KMS-11 (cell line): ENCODE data around the gene TIMD4.

ENCODE experiments used
- H2AFZ ChIP-seq: fragments of 200-600 bp; sonication (generic); 2 replicates; pipeline ENCODE4 v1.6.1; 2016; ENCODE audit warnings: antibody characterized with exemption, mixed run types, low read depth
- H3K27ac ChIP-seq: fragments of 200-600 bp; sonication (generic); 2 replicates; pipeline ENCODE4 v1.6.1; 2016; ENCODE audit warnings: mild to moderate bottlenecking, mixed run types
- H3K27me3 ChIP-seq: fragments of 200-600 bp; sonication (generic); 2 replicates; pipeline ENCODE4 v1.6.1; 2017; ENCODE audit warnings: mild to moderate bottlenecking, low read depth, mixed run types, moderate library complexity; ENCODE audit not compliant: insufficient read depth
- H3K36me3 ChIP-seq: fragments of 200-600 bp; sonication (generic); 2 replicates; pipeline ENCODE4 v1.6.1; 2017; ENCODE audit warnings: mild to moderate bottlenecking, mixed run types; ENCODE audit not compliant: insufficient read depth
- H3K4me1 ChIP-seq: fragments of 200-600 bp; sonication (generic); 2 replicates; pipeline ENCODE4 v1.6.1; 2016; ENCODE audit warnings: mild to moderate bottlenecking, low read depth, mixed run types; ENCODE audit not compliant: poor library complexity, severe bottlenecking
- H3K4me2 ChIP-seq: fragments of 200-600 bp; sonication (generic); 2 replicates; pipeline ENCODE4 v1.7.0; 2016; ENCODE audit warnings: mild to moderate bottlenecking, mixed run types
- H3K4me3 ChIP-seq: fragments of 200-600 bp; sonication (generic); IDR thresholded peaks from 2 replicates; pipeline ENCODE4 v1.6.1; 2017; ENCODE audit warnings: low read depth, low read length, mixed read lengths; ENCODE audit not compliant: insufficient read depth
- H3K79me2 ChIP-seq: fragments of 200-600 bp; sonication (generic); 2 replicates; pipeline ENCODE4 v1.6.1; 2016; ENCODE audit warnings: low read depth, mixed run types; ENCODE audit not compliant: insufficient read depth
- H3K9ac ChIP-seq: fragments of 200-600 bp; sonication (generic); 2 replicates; pipeline ENCODE4 v1.6.1; 2016; ENCODE audit warnings: mild to moderate bottlenecking, mixed run types
- H4K20me1 ChIP-seq: fragments of 200-600 bp; sonication (generic); 2 replicates; pipeline ENCODE4 v1.6.1; 2016; ENCODE audit warnings: mild to moderate bottlenecking, mixed run types; ENCODE audit not compliant: insufficient read depth
- CTCF ChIP-seq: fragments of 200-600 bp; sonication (generic); conservative IDR thresholded peaks from 2 replicates; pipeline ENCODE4 v1.6.1; 2017; ENCODE audit warnings: low read depth, mild to moderate bottlenecking, antibody characterized with exemption, low read length, moderate library complexity, mixed read lengths

TIMD4 gene

GRCh38 chr5:156984064-156984463 lies 21.0 kb upstream of the TIMD4 start:
- H4K20me1 ChIP-seq: no peaks in the 10 kb centered on the region
- TF ChIP-seq CTCF: no peak
- H3K36me3 ChIP-seq: no peaks in the 10 kb centered on the region
- no peak overlapping the region for H3K9ac ChIP-seq
- no peaks in the 10 kb centered on the region for H3K79me2 ChIP-seq
- H3K27me3 ChIP-seq: no peaks in the 10 kb centered on the region
- H3K4me3 ChIP-seq: no peak overlapping the region
- no peak overlapping the region for H2AFZ ChIP-seq
- H3K27ac ChIP-seq: no peak overlapping the region
- no peak overlapping the region for H3K4me2 ChIP-seq
- no peaks in the 10 kb centered on the region for H3K4me1 ChIP-seq

GRCh38 chr5:156981481-156981880 lies 18.5 kb upstream of the TIMD4 start:
- Histone ChIP-seq H3K4me1 (no peaks in the 10 kb centered on the region), H3K4me2 (no peak overlapping the region), H3K9ac (no peak overlapping the region), H3K4me3 (no peak overlapping the region), H2AFZ (no peak overlapping the region), H3K27ac (no peak overlapping the region), H3K36me3 (no peaks in the 10 kb centered on the region), H4K20me1 (no peaks in the 10 kb centered on the region), H3K27me3 (no peaks in the 10 kb centered on the region), H3K79me2 (no peaks in the 10 kb centered on the region)
- no peak for TF ChIP-seq CTCF

GRCh38 chr5:156974328-156974727 lies 11.3 kb upstream of the TIMD4 start:
- no peak overlapping the region for H3K4me3 ChIP-seq

GRCh38 chr5:156971848-156972525 lies 9.0 kb upstream of the TIMD4 start:
- no peaks in the 10 kb centered on the region for H3K36me3 ChIP-seq
- no peaks in the 10 kb centered on the region for H4K20me1 ChIP-seq
- no peaks in the 10 kb centered on the region for H3K79me2 ChIP-seq
- no peak overlapping the region for H3K4me3 ChIP-seq
- H3K4me1 ChIP-seq: no peaks in the 10 kb centered on the region
- H3K9ac ChIP-seq: no peak overlapping the region
- no peaks in the 10 kb centered on the region for H3K27me3 ChIP-seq
- H2AFZ ChIP-seq: no peak overlapping the region
- H3K4me2 ChIP-seq: no peak overlapping the region
- TF ChIP-seq CTCF: no peak
- H3K27ac ChIP-seq: no peak overlapping the region

More at GRCh38 chr5:156974328-156974727, 11.3 kb upstream of the TIMD4 start:
- H3K4me1 ChIP-seq: no peaks in the 10 kb centered on the region
- no peaks in the 10 kb centered on the region for H4K20me1 ChIP-seq
- no peak for TF ChIP-seq CTCF
- no peak overlapping the region for H3K4me2 ChIP-seq
- H3K9ac ChIP-seq: no peak overlapping the region
- H2AFZ ChIP-seq: no peak overlapping the region
- no peak overlapping the region for H3K27ac ChIP-seq
- H3K79me2 ChIP-seq: no peaks in the 10 kb centered on the region
- no peaks in the 10 kb centered on the region for H3K27me3 ChIP-seq
- H3K36me3 ChIP-seq: no peaks in the 10 kb centered on the region
